HG03442 (cell line): Measurements from ENCODE around the gene PFDN1.
A peak's percentile ranks its signal among the peaks of the same experiment; 100 is the strongest.
"Not testable (repeated sequence)": the region's sequence is repeated elsewhere in the genome, so short reads cannot be mapped to it uniquely, and the experiment has no call there.

Experiments
- ATAC-seq: cut with Tn5 transposase; IDR thresholded peaks from one replicate; pipeline ENCODE4 v1.9.1; 2021; ENCODE audit warnings: mild to moderate bottlenecking, moderate library complexity; ENCODE audit not compliant: unreplicated experiment

The PFDN1 gene

GRCh38 chr5:140302786-140303639 lies at the start of gene PFDN1:
PFDN1 (minus strand) TSS chr5:140303101; CDS start chr5:140303073, 28 bp downstream.
- peak; percentile 92 for ATAC-seq

- ATAC-seq, result peak; percentile 71
Observed at GRCh38 chr5:140351609-140352334, 48.9 kb upstream of the PFDN1 start.

GRCh38 chr5:140349244-140349643 lies 46.3 kb upstream of the PFDN1 start:
- no peak for ATAC-seq

- ATAC-seq, result no peak
Observed at GRCh38 chr5:140348104-140348503, 45.2 kb upstream of the PFDN1 start.

GRCh38 chr5:140347360-140347759 lies 44.5 kb upstream of the PFDN1 start:
- no peak for ATAC-seq

GRCh38 chr5:140346348-140347221 lies 43.7 kb upstream of the PFDN1 start, which contains the start of gene HBEGF:
HBEGF (minus strand) TSS chr5:140346603; CDS start chr5:140346328, 275 bp downstream.
- ATAC-seq, result peak; percentile 66

GRCh38 chr5:140345919-140346347 lies 43.0 kb upstream of the PFDN1 start:
- ATAC-seq, result peak; percentile 8

- ATAC-seq, result no peak
Observed at GRCh38 chr5:140344683-140345423, 42.0 kb upstream of the PFDN1 start.

- ATAC-seq, result not testable (repeated sequence)
Observed at GRCh38 chr5:140343849-140344248, 40.9 kb upstream of the PFDN1 start.

GRCh38 chr5:140342896-140343295 lies 40.0 kb upstream of the PFDN1 start:
- no peak for ATAC-seq

GRCh38 chr5:140342287-140342686 lies 39.4 kb upstream of the PFDN1 start:
- no peak for ATAC-seq

GRCh38 chr5:140341591-140341990 lies 38.7 kb upstream of the PFDN1 start:
- no peak for ATAC-seq

- ATAC-seq, result no peak
Observed at GRCh38 chr5:140340605-140341121, 37.8 kb upstream of the PFDN1 start.

- ATAC-seq, result no peak
Observed at GRCh38 chr5:140339636-140340035, 36.7 kb upstream of the PFDN1 start.

- no peak for ATAC-seq
Observed at GRCh38 chr5:140338908-140339307, 36.0 kb upstream of the PFDN1 start.

GRCh38 chr5:140338336-140338735 lies 35.4 kb upstream of the PFDN1 start:
- no peak for ATAC-seq

GRCh38 chr5:140337880-140338279 lies 35.0 kb upstream of the PFDN1 start:
- no peak for ATAC-seq

- ATAC-seq, result no peak
Observed at GRCh38 chr5:140336388-140336787, 33.5 kb upstream of the PFDN1 start.

- ATAC-seq, result no peak
Observed at GRCh38 chr5:140331638-140332037, 28.7 kb upstream of the PFDN1 start.
